GM21576 (cell line): Measurements from ENCODE around the gene ARSK.

Experiments
- ATAC-seq: cut with Tn5 transposase; IDR thresholded peaks from one replicate; pipeline ENCODE4 v1.9.1; 2021; ENCODE audit warnings: mild to moderate bottlenecking, moderate library complexity; ENCODE audit not compliant: unreplicated experiment

The ARSK gene

DNA sequence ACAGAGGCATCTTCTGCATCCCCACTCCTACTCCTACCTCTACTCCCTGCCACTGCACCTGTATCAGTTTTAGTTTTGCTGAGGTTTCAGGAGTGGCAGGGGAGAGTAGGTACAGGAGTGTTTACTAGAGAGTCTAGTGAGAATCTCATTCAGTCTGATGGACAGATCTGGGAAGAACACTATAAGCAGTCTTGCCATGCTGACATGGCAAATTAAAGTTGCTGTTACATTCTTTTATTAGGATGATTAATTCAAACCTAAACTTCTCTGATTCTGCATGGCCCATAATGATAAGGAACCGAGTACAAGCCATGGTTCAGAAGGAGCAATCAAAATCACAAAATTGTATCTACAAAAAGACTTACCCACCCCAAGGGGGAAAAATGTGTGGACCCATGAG lies 7.4 kb downstream of the ARSK start:
- ATAC-seq, result no peak

DNA sequence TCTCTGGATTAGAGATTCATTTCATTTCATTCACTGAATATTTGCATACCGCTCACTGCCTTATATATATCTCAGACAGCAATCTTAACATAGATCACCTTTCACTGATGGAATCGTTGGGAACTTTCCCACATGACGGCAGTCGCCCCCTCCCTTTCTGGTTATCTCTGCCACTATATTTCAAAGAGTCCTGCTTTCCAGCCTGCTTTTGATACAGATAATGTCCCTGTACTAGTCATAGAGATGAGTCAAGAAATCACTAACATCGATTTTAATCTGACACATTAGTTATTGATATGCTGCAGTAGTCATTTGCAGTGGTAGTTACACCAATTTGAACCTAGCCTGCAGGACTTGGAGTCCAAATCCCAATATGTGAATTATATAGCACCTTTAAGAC lies 8.5 kb downstream of the ARSK start:
- ATAC-seq, result no peak

GRCh38 chr5:95564450-95564849 lies 9.5 kb downstream of the ARSK start:
- ATAC-seq, result no peak

DNA sequence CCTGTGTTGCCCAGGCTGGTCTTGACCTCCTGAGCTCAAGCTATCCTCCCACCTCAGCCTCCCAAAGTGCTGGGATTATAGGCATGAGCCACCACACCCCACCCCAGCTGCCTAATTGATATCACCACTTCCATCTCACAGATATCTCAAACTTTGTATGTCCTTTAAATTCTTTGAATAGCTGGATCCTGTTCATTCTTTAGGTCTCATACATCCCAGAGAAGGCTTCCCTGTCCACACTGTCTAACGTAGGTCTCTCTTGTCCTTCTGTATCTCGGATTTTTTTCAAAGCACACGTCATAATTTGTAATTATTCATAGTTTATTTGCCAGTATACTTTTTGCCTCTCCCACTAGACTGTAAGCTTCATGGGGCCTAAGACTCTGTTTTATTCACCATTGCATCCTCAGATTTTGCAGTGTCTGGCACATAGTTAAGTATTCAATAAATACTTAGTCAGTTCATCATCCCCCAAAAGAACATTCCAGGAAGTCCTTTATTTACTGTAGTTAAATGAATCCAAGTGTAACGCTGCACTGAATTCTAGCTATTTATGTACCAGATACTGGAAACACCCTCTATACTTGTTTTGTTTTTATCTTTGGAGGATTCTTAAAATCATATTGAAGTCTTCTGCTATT lies 10.5 kb downstream of the ARSK start:
- no peak for ATAC-seq

GRCh38 chr5:95572016-95572415 lies 17.1 kb downstream of the ARSK start:
- ATAC-seq, result no peak

- ATAC-seq, result no peak
These were observed 26.7 kb downstream of the ARSK start for GRCh38 chr5:95581576-95581975.

- ATAC-seq, result no peak
These were observed 29.1 kb downstream of the ARSK start for GRCh38 chr5:95583992-95584391.

DNA sequence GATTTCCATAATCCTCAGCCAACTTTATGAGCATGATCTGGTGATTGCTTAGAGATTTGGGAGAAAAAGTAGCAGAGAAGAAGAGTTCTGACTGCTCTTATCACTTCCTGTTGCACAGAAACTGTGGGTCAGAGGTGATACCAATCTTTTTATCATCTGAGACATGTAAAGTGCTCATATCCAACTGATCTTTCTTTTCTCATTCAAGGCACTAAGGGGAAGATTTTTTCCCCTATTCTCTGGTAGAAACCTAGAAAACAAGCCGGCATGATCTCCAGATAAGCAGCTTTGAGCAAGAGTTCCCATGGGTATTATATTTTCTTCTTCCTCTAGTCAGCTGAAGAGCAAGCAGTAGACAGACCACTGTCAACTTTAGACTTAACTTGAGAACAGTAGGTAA lies 36.0 kb downstream of the ARSK start:
- no peak for ATAC-seq

GRCh38 chr5:95591490-95591901 lies 36.6 kb downstream of the ARSK start:
- ATAC-seq, result peak; percentile 93

DNA sequence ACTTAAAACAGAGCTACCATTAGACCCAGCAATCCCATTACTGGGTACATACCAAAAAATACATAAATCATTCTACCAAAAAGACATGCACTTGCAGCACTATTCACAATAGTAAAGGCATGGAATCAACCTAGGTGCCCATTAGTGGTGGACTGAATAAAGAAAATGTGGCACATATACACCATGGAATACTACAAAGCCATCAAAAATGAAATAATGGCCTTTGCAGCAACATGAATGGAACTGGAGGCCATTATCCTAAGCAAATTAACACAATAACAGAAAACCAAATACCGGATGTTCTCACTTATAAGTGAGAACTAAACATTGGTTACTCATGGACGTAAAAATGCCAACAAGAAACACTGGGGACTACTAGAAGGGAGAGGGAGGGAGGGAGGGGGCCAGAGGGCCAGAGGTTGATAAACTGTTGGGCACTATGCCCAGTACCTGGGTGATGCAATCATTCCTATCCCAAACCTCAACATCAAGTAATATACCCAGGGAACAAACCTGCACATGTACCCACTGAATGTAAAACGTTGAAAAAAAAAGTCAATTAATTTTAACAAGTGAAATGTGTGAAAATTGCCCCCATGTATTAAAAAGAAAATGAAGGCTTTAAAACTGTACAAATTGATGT lies 40.5 kb downstream of the ARSK start:
- ATAC-seq, result no peak

- ATAC-seq, result no peak
These were observed 44.4 kb downstream of the ARSK start for GRCh38 chr5:95599252-95599651.

DNA sequence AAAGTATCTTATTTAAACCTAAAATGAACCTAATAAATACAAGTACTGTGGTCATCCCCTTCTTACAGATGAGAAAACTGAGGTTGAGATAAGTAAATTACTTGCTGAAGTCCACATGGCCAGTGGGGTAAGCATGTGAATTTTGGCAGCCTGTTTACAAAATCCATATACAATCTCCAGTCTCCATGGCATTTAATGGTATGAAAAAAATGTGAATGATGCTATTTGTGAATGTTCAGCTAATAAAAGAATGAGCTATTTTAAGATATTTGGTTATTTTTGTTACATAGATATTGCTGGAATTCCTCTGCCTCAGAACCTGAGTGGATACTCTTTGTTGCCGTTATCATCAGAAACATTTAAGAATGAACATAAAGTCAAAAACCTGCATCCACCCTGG lies 45.7 kb downstream of the ARSK start:
- no peak for ATAC-seq

DNA sequence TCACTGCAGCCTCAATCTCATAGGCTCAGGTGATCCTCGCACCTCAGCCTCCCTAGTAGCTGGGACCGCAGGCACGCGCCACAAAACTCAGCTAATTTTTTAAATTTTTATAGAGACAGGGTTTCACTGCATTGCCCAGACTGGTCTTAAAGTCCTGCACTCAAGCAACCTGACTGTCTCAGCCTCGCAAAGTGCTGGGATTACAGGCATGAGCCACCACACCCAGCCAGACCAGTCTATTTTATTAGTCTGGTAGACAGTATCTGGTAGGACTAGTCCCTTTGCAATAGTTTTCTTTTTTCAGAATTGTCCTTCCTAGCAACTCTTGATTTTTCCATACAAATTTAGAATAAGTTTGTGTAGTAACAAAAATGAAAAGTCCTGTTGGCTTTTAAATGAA lies 50.9 kb downstream of the ARSK start:
- ATAC-seq, result no peak

DNA sequence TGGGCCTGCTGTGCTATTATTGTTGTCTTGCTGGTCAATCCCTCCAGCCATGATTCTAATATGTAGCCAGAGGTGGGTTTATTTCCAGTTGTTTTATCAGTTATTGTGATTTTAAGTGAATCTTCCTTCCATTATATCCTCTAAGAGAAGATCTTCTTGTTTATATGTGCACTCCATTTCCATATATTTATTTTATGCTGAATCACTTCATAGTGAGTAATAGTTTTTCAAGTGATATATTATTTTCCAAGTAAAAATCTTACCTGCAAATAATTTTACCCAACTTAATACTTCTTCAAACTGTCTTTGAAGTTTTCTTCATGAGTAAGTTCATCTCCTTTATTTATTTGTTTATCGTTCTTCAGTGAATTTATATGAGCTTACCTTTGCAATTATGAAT lies 51.5 kb downstream of the ARSK start:
- no peak for ATAC-seq

DNA sequence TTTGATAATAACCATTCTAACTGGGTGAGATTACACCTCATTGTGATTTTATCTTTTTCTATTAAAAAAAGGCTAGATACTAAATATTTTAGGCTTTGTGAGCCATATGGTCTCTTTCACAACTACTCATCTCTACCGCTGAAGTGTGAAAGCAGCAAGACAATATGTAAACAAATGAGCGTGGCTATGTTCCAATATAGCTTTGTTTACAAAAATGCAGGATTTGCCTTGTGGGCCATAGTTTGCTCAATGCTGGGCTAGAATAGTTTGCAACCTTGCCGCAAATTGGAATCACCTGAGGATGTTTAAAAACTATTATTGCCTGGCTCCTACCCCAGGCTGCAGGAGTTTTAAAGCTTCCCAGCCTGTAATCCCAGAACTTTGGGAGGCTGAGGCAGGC lies 54.8 kb downstream of the ARSK start:
- no peak for ATAC-seq

DNA sequence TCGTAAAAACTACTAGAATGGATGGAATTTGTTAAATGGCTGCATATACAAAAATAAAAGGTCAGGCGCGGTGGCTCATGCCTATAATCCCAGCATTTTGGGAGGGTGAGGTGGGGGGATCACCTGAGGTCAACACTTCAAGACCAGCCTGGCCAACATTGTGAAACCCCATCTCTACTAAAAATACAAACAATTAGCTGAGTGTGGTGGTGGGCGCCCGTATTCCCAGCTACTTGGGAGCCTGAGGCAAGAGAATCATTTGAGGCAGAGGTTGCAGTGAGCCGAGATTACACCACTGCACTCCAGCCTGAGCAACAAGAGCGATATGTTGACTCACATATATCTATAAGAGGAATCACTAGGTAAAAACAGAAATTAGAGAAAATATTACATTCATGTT lies 55.6 kb downstream of the ARSK start:
- ATAC-seq, result no peak

- ATAC-seq, result no peak
These were observed 56.5 kb downstream of the ARSK start for GRCh38 chr5:95611396-95611795.

GRCh38 chr5:95613514-95613913 lies 58.6 kb downstream of the ARSK start:
- ATAC-seq, result no peak

DNA sequence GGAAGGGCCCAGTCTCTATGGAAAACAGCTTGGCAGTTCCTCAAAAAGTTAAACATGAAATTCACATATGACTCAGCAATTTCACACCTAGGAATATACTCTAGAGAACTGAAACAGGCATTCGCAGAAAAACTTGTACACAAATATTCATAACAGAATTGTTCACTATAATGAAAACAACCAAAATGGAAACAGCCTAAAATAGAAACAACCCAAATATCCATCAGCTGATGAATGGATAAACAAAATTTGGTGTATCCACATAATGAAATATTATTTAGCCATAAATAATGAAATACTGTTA lies 60.2 kb downstream of the ARSK start:
- ATAC-seq, result no peak

DNA sequence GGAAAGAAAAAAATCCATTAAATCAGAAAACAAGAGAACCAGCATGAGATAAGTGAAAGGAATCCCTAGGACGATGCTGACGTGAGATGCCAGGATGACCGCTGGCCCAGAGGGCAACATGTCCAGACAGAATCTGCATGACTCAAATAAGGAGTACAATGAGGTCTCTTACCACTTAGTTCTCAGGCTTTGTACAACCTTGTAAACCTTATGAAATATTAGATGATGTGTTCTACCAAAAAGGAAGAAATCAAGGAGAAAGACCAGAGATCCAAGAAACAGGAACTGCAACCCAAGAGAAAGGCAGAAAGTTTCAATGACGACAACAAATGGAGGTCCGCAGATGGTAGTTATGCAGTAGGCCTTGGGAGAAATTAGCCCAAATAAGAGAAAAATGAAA lies 62.2 kb downstream of the ARSK start:
- ATAC-seq, result no peak

GRCh38 chr5:95619096-95619495 lies 64.2 kb downstream of the ARSK start:
- ATAC-seq, result no peak

- ATAC-seq, result no peak
These were observed 64.7 kb downstream of the ARSK start for GRCh38 chr5:95619514-95620029.
